GM21447 (cell line): ENCODE results near the gene IL10RB.

Experiments
- ATAC-seq: cut with Tn5 transposase; IDR thresholded peaks from one replicate; pipeline ENCODE4 v1.9.1; 2021; ENCODE audit not compliant: unreplicated experiment

The IL10RB gene

DNA sequence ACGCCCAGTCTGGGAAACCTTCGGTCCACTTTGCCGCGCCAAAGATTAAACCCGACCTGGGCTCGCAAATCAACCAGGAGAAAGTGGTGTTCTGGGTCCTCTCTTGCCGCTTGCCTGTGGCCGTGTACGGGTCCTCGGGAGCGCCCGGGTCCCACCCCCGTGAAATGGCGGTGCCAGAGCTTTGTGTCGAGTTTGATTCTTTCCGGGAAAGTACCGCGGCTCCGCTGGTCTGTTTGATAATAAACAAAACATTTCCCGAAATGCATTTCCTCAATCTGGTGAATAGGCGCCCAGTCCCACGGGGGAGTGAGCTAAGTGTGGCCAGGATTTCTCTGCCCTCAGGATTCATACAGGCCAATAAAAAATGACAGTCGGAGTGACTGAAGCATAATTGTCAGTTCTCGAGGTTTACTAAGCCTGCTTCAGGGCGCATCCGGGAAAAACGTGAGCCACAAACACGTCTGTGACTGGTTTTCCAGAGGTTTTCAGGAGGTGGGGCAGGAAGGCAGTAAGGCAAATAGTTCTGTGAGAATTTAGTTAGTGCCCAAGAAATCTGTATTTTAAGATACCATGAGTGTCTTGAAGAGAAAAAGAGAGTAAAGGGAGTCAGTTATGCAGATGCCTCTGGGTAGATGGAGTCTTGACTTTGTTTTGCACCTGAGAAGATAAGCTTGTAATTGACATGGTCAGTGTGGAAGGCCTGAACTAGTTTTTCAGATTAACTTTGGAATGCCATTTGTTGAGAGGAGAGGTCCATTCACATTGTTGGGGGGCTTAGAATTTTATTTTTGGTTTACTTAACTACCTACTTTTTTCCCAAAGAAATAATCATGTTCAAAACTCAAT lies 59.3 kb downstream of the IL10RB start:
- ATAC-seq = peak; percentile 38

DNA sequence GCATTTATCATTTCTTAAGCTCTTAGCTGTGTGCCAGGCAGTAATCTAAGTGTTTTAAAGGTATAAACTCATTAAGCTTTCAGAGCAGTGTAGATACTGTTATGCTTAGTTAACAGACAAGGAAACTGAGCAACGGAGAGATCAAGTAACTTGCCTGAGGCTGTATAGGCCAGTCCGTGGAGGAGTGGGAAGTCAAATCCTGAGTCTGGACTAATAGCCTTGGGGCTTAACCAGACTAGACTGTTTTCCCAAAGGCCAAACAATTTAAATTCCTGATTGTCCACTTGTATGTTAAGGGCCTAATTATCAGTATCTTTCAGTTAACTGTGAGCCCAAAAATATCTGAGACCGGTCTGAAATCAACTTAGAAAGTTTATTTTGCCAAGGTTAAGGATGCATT lies 61.2 kb downstream of the IL10RB start:
- no peak for ATAC-seq

DNA sequence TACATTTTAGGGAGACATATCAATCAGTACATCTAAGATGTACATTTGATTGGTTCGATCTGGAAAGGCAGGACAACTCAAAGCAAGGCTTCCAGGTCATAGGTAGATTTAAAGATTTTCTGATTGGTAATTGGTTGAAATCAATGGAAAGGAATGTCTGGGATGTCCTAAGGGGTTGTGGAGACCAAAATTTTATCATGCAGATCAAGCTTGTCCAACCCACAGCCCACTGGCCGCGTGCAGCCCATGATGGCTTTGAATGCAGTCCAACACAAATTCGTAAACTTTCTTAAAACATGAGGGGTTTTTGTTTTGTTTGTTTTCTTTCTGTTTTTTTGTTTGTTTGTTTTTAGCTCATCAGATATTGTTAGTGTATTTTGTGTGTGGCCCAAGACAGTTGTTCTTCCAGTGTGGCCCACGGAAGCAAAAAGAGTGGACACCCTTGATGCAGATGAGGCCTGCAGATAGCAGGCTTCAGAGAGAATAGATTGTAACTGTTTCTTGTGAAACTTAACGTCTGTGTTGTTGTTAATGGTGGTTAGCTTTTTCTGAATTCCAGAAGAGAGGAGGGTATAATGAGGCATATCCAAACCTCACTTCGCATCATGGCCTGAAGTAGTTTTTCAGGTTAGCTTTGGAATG lies 61.7 kb downstream of the IL10RB start:
- no peak for ATAC-seq

DNA sequence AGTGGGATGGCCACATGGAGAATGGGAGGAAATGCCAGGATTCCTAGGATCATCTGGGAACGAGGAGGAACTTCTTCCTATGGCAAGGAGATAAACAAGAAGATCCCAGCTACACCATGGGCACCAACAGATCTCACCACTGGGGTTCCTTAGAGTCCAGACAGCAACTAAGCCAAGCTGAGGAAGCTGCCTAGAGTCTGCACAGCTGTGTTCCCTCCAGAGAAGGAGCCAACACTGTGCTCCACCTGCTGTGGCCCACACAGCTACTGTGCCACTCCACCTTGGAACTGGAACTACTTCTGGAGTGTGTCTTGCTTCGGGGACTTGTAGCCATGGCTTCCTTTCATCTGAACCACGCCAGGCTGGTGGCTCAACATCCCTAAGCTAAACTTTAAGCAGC lies 64.6 kb downstream of the IL10RB start:
- ATAC-seq = no peak

DNA sequence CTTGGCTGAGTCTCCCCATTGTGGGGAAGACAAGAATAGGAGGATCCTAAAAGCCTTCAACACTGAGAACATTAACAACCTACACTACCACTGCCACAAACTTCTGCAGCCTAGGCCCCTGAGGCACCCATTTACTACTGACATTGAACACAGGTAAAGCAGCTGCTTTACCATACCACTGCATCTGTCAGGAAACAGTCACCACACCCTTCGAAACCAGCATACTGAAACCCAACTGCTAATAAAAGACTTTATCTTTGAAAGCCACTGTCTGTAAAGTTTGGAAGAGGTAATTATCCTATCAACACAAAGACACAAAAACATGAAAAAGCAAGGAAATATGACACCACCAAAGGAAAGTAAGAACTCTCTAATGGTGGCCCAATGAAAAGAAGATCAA lies 66.0 kb downstream of the IL10RB start:
- peak; percentile 71 for ATAC-seq

DNA sequence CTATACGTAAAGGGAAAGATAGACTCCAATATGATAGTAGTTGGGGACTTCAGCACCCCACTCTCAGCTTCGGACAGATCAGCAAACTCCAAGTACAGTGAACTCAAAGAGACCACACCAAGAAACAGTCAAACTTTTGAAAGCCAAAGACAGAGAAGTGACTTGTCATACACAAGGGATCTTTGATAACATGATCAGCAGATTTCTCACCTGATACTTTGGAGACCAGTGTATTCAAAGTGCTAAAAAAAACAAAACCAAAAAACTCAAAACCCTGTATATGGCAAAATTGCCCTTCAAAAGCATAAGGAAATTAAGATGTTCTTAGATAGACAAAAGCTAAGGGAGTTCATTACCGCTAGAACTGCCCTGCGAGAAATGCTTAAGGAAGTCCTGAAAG lies 68.0 kb downstream of the IL10RB start:
- no peak for ATAC-seq

DNA sequence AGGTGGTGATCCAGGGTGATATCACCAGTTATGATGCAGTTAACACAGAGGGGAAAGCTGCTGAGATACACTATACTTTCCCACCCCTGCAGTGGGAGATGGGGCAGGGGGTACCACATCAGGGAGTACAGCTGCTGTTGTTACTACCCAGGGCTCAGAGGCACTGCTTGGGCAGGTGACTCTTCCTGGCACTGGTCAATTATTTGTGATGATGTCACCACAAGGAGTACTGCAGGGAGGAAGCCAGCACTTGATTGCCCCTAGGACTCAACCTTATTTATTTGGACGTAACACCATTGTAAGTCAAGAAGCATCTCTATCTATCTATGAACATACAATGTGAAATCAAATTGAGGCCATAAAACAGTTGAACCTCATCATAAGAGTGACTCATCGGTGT lies 68.7 kb downstream of the IL10RB start:
- ATAC-seq = no peak

DNA sequence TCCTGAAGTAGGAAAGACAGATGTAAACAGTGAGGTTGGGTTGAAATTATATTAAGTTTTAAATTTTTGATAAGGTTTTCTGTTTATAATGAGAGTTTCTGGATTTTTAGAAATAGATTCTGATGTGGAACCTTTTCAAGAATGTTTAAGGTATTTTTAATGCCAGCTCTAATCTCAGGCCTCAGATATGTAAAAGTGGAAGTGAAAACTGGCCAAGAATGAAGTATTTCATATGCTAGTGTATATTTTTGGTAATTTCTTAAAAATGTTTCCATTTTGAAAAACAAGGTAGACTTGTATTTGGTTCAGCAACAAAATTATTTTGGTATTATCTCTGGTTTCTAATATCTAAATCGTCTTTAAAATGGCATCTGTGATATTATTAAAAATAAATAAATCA lies 73.0 kb downstream of the IL10RB start:
- no peak for ATAC-seq

DNA sequence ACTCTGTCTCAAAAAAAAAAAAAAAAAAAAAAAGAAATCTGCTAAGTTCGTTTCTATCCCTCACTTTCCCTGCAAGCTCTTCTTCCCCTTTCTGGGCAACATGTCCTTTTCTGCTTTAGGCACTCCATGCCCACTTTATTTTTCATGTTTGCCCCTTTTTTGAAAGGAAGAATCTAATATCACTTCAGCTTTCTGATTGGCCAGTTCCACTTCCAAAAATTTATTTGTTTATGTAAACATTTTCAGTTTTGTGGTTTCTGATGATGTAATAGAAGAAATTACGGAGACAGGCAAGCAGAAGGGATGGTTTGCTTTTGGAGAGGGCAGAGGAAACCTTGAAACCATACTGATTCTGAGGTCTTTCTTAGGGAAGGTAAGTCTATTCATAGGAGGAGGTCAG lies 73.8 kb downstream of the IL10RB start:
- ATAC-seq = no peak

DNA sequence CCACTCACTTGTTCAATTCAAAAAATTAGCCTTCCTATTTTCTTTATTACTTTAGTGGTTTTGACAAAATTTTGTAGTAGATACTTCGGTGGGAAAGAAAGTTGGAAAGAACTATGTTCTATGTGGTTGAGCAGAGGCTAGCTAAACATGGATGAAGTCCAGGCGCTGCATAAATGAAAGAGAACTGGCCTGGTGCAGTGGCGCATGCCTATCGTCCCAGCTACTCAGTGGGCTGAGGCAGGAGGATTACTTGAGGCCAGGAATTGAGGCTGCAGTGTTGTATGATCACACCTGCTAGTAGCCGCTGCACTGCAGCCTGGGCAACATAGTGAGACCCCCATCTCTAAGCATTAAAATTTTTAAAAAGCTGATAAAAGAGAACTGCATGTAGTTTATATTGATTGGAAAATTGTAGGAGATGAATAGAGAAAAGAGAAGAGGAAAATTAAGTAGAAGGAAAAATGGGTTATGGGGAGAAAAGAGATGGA lies 79.6 kb downstream of the IL10RB start:
- no peak for ATAC-seq
